HG02678 (cell line): Measurements from ENCODE around the gene YAP1.
A peak's percentile ranks its signal among the peaks of the same experiment; 100 is the strongest.

ENCODE experiments used
- ATAC-seq: cut with Tn5 transposase; IDR thresholded peaks from one replicate; pipeline ENCODE4 v1.9.1; 2021; ENCODE audit warnings: mild to moderate bottlenecking, moderate library complexity; ENCODE audit not compliant: unreplicated experiment

YAP1 gene

DNA sequence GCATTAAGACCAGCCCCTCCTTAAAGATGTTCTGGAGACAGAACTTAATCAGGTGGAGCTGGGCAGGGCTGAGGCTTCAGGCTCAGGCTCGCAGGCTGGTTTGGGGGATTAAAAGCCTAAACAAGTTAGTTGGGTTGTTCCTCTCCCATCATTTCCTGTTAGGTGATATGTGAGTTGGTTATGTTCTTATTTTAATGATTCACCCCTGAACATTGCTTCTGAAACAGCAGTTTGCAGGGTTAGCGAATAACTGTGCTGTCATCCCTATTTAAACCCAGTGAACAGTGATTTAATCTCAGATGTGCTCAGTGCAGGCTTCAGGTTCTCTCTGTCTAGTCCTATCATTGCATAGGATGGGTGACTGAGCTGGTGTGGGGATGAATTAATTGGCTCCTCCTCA lies 159.7 kb downstream of the YAP1 start:
- no peak for ATAC-seq

DNA sequence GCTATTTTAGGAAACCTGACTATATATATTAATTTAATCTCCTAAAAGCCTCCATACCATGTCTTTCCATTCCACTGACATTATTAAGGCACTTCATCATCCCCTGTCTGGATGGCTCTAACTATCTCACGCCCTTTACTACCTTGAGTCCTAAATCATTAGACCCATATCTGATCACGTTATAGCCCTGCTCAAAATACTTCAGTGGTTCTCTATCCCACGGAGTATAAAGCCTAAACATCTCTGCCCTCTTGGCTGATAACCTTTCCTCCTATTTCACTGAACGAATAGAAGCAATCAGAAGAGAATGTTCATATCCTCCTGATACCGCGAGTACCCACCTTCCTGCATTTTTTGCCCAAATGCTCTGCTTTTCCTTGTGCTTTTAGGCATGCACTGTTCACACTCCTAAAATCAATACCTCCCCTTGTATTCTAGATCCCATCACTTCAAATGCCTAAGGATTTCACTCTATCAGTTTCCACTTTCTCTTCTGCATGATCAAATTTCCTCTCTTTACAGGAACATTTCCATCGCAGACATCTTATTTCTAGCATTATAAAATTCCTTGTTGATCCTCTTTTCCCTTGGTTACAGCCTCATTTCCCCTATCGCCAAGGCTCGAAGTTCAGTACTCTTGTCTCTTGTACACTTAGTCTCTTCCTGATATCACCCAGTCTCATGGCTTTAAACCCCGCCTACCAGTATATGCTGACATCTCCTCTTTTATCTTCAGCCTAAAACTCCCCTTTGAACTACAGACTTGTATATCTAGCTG lies 162.0 kb downstream of the YAP1 start:
- no peak for ATAC-seq

DNA sequence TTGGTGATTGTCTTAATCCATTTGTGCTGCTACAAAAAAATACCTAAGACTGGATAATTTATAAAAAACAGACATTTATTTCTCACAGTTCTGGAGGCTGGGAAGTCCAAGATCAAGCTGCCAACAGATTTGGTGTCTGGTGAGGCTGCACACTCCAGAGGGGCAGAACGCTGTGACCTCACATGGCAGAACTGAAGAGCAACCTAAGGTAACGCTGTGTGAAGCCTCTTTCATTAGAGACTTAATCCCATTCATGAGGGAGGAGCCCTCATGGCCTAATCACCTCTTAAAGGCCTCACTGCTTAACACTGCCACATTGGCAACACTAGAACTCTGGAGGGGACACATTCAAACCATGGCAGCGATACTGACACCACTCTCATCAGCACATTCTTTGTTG lies 164.4 kb downstream of the YAP1 start:
- ATAC-seq, result no peak

DNA sequence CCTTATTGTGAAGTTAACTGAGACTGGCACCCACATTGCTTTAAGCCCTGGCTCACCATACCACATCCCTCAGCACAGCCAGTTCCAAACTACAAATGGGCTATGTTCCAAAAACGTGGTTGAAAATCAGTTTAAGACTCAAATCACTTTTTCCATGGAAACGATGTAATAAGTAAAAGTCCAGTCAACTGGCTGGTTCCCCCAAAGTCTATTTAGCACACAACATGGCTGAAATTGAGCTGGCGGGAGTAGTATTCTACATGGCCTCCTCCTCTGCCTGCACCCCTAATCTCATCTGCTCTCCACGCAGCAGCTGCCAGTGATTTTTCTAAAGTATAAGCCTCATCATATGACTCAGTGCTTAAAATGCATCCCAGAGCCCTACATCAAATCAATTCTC lies 166.1 kb downstream of the YAP1 start:
- ATAC-seq, result no peak

DNA sequence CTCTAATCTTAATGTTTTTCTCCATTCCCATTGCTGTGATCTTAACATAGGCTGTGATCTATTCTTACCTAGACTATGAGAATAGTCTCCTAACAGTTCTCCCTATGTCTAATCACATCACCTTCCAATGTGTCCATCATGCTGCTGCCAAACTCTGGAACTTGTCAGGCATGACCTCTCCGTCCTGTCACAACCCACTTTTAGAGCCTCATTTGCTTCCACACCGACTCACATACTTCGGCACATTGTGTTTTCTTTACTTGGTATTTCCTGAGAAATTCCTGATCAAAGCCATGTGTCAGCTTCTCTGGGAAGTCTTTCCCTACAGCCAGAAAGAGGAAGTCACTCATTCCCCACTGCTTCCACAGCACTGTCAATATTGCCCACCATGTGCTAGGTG lies 166.5 kb downstream of the YAP1 start:
- ATAC-seq, result no peak

DNA sequence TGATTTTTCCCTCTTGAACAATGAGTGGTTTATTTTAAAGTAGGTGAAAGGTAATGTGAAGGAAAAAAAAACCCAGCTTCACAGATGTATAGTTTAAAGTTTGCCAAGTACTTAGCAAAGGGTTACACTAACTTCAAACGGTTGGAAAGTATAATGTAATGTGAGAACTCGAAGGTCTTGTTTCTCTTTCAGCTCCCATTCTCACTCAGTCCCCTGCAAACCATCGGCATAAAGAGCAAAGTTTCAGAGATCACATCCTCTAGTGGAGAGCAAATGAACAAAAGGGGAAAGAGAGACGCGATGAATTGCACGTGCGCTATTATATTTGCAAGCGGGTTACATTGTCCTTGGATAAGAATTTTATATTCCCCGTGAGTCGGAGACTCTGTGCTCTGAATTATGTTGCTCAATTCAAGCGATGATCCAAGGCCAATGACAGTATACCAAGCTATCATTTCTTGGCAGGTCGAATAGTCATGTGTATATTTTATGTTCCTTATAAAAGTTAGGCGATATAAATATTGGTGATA lies 169.5 kb downstream of the YAP1 start:
- ATAC-seq, result peak; percentile 97

DNA sequence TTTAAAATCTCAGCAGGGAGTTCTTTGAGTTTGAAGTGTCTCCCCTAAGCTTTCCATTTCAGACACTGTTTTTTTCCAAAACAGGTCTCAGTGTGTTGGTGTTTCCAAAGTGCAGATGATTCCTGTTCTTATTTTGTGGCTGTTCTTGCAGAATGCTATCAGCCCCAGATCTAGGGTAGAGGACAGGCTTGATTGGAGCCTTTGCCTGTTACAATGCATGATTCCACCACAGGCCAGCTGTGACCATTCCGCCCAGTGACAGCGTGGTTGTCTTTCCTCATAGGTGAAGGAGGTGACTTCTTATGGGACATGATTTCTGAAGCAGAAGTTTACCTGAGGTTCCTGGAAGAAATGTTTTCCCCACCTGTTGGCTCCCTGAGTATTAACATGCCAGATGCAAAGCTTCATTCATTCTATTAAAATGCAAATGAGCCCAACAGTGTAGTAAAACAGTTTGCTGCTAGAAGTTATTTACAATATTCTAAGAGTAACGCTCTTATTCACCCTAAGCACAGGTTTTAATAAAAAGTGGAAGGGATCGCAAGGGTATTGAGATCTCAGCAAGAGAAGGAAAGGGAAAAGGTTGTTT lies 170.1 kb downstream of the YAP1 start:
- no peak for ATAC-seq
